Measurements from ENCODE around the gene CBARP. TPM values are rescaled to one million over a fixed set of nuclear protein-coding genes. Genes with fewer than 3 reads are reported as not detected.

Gene CBARP
- total RNA-seq, 6 experiments from 2014 or later, result 0.15 to 0.62 (median 0.31) TPM

DNA sequence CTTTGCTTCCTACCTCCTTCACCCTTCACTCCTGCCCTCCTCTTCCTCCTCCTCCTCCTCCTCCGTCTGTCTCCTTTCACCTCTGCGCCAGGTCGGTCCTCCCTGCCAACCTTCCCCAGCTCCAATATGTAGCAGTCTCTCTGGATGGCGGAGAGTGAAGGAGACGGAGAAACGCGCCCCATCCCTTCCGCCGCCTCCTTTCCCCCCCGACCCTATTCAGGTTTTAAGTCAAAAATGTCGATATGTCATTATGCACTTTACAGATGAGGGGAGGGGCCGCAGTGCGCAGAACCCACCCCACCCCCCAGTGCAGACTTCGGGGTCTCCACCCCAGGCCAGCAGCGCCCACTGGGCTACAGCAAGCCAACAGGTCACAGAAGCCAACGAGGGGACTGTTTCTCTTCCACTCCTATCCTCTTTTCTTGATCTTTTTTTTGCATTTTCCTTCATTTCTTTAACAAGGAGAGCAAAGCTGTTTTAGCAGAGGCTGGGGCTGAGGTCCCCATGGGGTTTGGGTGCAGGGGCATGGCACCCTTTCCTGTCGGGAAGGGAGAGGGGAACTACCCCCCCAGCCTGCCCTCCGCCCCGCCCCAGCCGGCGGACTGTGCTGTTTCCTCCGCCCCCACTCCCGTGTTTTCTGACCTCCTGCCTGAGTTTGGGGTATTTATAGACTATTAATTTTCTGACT is 19.8 kb upstream of the CBARP start:
- WGBS (ENCODE audit: insufficient coverage, low coverage, low lambda C conversion rate, missing lambda C conversion rate), result 65% methylated on average over 20 of the region's 23 CpGs
- Histone ChIP-seq H3K4me3 (no peak overlapping the region), H3K27ac (peak overlapping the region in 2 of 3 donors; percentile 33 to 92), H3K9me3 (no peaks in the 10 kb centered on the region), H3K4me1 (peaks cover 5 to 88% (median 37%) of the 10 kb centered on the region in 4 donors), H3K27me3 (no peaks in the 10 kb centered on the region), H3K36me3 (peaks cover 17 to 43% (median 28%) of the 10 kb centered on the region in 4 donors)
- TF ChIP-seq POLR2A (IDR thresholded peaks at IDR 0.05), result peak; percentile 5
- TF ChIP-seq, protein P1, sequence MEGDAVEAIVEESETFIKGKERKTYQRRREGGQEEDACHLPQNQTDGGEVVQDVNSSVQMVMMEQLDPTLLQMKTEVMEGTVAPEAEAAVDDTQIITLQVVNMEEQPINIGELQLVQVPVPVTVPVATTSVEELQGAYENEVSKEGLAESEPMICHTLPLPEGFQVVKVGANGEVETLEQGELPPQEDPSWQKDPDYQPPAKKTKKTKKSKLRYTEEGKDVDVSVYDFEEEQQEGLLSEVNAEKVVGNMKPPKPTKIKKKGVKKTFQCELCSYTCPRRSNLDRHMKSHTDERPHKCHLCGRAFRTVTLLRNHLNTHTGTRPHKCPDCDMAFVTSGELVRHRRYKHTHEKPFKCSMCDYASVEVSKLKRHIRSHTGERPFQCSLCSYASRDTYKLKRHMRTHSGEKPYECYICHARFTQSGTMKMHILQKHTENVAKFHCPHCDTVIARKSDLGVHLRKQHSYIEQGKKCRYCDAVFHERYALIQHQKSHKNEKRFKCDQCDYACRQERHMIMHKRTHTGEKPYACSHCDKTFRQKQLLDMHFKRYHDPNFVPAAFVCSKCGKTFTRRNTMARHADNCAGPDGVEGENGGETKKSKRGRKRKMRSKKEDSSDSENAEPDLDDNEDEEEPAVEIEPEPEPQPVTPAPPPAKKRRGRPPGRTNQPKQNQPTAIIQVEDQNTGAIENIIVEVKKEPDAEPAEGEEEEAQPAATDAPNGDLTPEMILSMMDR (IDR thresholded peaks at IDR 0.05), result no peak
- ATAC-seq, result no peak
- intact Hi-C loops (cut with DNase I), result no loop called here
- DNase-seq, result no peak

DNA sequence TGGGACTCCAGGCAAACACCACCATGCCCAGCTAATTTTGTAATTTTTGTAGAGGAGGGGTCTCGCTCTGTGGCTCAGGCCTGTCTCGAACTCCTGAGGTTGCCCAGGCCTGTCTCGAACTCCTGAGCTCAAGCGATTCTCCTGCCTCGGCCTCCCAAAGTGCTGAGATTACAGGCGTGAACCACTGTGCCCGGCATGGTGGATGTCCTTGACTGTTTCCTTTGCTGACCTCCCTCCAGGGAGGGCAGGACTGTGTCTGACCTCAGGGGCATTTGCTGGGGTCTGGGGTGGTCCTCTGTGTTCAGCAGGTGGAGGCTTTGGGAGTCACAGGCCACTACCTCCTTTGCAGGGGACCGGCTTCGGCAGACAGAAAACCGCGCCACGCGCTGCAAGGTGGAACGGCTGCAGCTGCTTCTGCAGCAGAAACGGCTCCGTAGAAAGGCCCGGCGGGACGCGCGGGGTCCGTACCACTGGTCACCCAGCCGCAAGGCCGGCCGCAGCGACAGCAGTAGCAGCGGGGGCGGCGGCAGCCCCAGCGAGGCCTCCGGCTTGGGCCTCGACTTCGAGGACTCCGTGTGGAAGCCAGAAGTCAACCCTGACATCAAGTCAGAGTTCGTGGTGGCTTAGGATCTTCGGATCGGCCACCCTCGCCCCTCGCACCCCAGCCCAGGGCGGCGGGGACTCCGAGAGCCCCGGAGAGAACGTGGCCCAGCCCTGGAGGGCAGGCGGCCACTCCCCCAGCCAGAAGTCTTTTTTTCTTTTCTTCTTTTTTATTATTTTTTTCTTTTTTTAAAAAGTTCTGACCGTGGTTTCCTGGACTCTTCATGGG is 19.1 kb upstream of the CBARP start:
- no peak overlapping the region for H3K4me3 ChIP-seq
- H3K27me3 ChIP-seq, result no peaks in the 10 kb centered on the region
- DNase-seq (no peak), ATAC-seq (no peak)
- no peak overlapping the region for H3K27ac ChIP-seq
- WGBS (ENCODE audit: insufficient coverage, low coverage, low lambda C conversion rate, missing lambda C conversion rate), result 74% methylated on average over 8 of the region's 46 CpGs
- peaks cover 5 to 89% (median 37%) of the 10 kb centered on the region in 4 donors for H3K4me1 ChIP-seq
- H3K36me3 ChIP-seq, result peaks cover 17 to 43% (median 28%) of the 10 kb centered on the region in 4 donors
- no peak for TF ChIP-seq POLR2A (IDR thresholded peaks at IDR 0.05)
- TF ChIP-seq, protein P1 (IDR thresholded peaks at IDR 0.05), result no peak
- intact Hi-C loops (cut with DNase I), result no loop called here
- no peaks in the 10 kb centered on the region for H3K9me3 ChIP-seq

DNA sequence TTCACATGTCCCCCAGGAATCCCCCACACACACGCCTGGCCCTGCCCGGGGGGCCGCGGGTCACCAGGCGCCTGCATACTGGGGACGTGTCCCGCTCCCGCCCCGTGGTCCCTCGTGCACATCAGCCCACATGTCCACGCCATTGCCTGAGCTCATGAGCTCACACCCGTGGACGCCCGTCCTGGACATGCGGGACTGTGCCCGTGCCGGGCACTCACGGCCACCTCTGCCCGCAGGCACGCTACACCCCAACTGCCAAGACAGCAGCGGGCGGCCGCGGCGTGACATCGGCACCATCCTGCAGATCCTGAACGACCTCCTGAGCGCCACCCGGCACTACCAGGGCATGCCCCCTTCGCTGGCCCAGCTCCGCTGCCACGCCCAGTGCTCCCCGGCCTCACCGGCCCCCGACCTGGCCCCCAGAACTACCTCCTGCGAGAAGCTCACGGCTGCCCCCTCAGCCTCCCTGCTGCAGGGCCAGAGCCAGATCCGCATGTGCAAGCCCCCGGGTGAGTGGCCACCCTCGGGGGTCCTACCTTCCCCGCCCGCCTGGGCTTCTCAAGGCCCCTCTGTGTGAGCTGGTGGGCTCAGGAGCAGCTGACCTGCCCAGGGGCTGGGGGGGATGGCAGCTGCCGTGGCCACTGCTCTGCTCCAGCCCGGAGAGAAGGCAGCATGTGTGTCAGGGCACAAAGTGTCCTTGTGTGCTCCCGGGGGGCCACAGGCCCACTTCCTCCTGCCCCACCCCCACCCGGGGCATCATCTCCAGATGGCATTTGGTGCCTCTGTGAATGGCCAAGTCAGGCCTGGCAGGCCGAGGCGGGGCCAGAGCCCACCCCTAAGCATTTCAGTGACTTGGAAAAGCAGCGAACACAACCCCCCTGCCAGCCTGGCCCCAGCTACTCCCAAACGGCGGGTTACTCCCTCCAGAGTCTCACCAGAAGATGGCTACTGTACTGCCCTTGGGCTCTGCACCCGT is 17.7 kb upstream of the CBARP start:
- peaks cover 4 to 81% (median 33%) of the 10 kb centered on the region in 4 donors for H3K4me1 ChIP-seq
- no peaks in the 10 kb centered on the region for H3K27me3 ChIP-seq
- DNase-seq (no peak), ATAC-seq (no peak)
- intact Hi-C loops (cut with DNase I), result no loop called here
- no peaks in the 10 kb centered on the region for H3K9me3 ChIP-seq
- H3K36me3 ChIP-seq, result peaks cover 17 to 47% (median 28%) of the 10 kb centered on the region in 4 donors
- H3K4me3 ChIP-seq, result no peak overlapping the region
- H3K27ac ChIP-seq, result peak overlapping the region in 2 of 3 donors; percentile 94 to 97
- TF ChIP-seq, protein P1 (IDR thresholded peaks at IDR 0.05), result no peak
- TF ChIP-seq POLR2A (IDR thresholded peaks at IDR 0.05), result peak; percentile 1
- 85% methylated on average over 13 of the region's 52 CpGs for WGBS (ENCODE audit: insufficient coverage, low coverage, low lambda C conversion rate, missing lambda C conversion rate)

Measured in right lobe of liver (tissue), 6 donors.